GM19455 (cell line): Measurements from ENCODE around the gene AKIRIN2.

Experiments used
- ATAC-seq: cut with Tn5 transposase; IDR thresholded peaks from one replicate; pipeline ENCODE4 v1.9.1; 2021; ENCODE audit not compliant: unreplicated experiment

The AKIRIN2 gene

GRCh38 chr6:87656857-87657256 is 45.2 kb downstream of the AKIRIN2 start:
- ATAC-seq: peak; percentile 70

- no peak for ATAC-seq
Observed at GRCh38 chr6:87655824-87656223, 46.2 kb downstream of the AKIRIN2 start.

GRCh38 chr6:87654875-87655454 is 47.1 kb downstream of the AKIRIN2 start:
- no peak for ATAC-seq

- no peak for ATAC-seq
Observed at GRCh38 chr6:87654122-87654521, 47.9 kb downstream of the AKIRIN2 start.

GRCh38 chr6:87653074-87653962 is 48.7 kb downstream of the AKIRIN2 start:
- ATAC-seq: no peak

- no peak for ATAC-seq
Observed at GRCh38 chr6:87645080-87645479, 57.0 kb downstream of the AKIRIN2 start.

GRCh38 chr6:87641065-87641692 is 60.9 kb downstream of the AKIRIN2 start:
- ATAC-seq: no peak

GRCh38 chr6:87639373-87639772 is 62.7 kb downstream of the AKIRIN2 start:
- ATAC-seq: no peak

GRCh38 chr6:87637106-87637505 is 64.9 kb downstream of the AKIRIN2 start:
- ATAC-seq: no peak

GRCh38 chr6:87636315-87636714 is 65.7 kb downstream of the AKIRIN2 start:
- no peak for ATAC-seq

GRCh38 chr6:87633851-87634250 is 68.2 kb downstream of the AKIRIN2 start:
- no peak for ATAC-seq

- ATAC-seq: no peak
Observed at GRCh38 chr6:87630746-87631145, 71.3 kb downstream of the AKIRIN2 start.

- no peak for ATAC-seq
Observed at GRCh38 chr6:87628881-87629280, 73.2 kb downstream of the AKIRIN2 start.

GRCh38 chr6:87628424-87628823 is 73.6 kb downstream of the AKIRIN2 start:
- no peak for ATAC-seq
